Activated B cell treated with CpG ODN at 0.5 μM for 24 hours (primary cell): ENCODE measurements around the gene ZNF484. TPM values are rescaled to one million over a fixed set of nuclear protein-coding genes. Genes with fewer than 3 reads are reported as not detected.
"Not testable (repeated sequence)": the region's sequence is repeated elsewhere in the genome, so short reads cannot be mapped to it uniquely, and the experiment has no call there.

ENCODE experiments used
- ATAC-seq: fragments of 200-7000 bp; cut with Tn5 transposase; one replicate; pipeline ENCODE4 v1.10.0; 2021; ENCODE audit warnings: low read depth, mild to moderate bottlenecking, moderate library complexity
- CTCF ChIA-PET: fragments of 350-600 bp; sonication (Branson Sonifier 250); formaldehyde crosslinking; loops from one replicate; lab custom pipeline; 2021; ENCODE audit warnings: antibody characterized with exemption; lab: Charles Lee
- POLR2A ChIA-PET: fragments of 350-600 bp; sonication (Branson Sonifier 250); formaldehyde crosslinking; loops from one replicate; lab custom pipeline; 2021; ENCODE audit warnings: antibody characterized with exemption; lab: Charles Lee
- DNase-seq: peaks from one replicate; pipeline ENCODE4 v3.0.0; 2022
- H3K27ac Mint-ChIP-seq: one replicate; pipeline ENCODE4 v1.8.0; 2020; ENCODE audit warnings: mixed read lengths
- H3K27me3 Mint-ChIP-seq: one replicate; pipeline ENCODE4 v1.8.0; 2021; ENCODE audit warnings: mixed read lengths
- H3K36me3 Mint-ChIP-seq: one replicate; pipeline ENCODE4 v1.8.0; 2021; ENCODE audit warnings: low read depth, mixed read lengths
- H3K4me1 Mint-ChIP-seq: one replicate; pipeline ENCODE4 v1.8.0; 2021; ENCODE audit warnings: mixed read lengths
- H3K4me3 Mint-ChIP-seq: one replicate; pipeline ENCODE4 v1.8.0; 2020; ENCODE audit warnings: mild to moderate bottlenecking, mixed read lengths
- H3K9me3 Mint-ChIP-seq: one replicate; pipeline ENCODE4 v1.8.0; 2020; ENCODE audit warnings: mixed read lengths
- CTCF ChIP-seq: fragments of 200-600 bp; IDR thresholded peaks from one replicate; pipeline ENCODE4 v1.8.0; 2022; ENCODE audit warnings: antibody characterized with exemption, mild to moderate bottlenecking
- intact Hi-C: fragments of 100-400 bp; cut with micrococcal nuclease; formaldehyde crosslinking; loops from one replicate; pipeline ENCODE4 v1.15.1; 2024
- total RNA-seq: library from RNA; stranded (reverse); gene quantifications from 2 replicates; pipeline ENCODE4 v1.2.3, GENCODE V29; 2022

Gene ZNF484
- total RNA-seq, 1 donor from 2014 or later, result 14.0 TPM

GRCh38 chr9:92887880-92888338, 10.1 kb upstream of the ZNF484 start:
- Mint-ChIP-seq H3K4me3 (no peak overlapping the region), H3K36me3 (no peaks in the 10 kb centered on the region), H3K4me1 (no peaks in the 10 kb centered on the region), H3K27ac (no peak overlapping the region), H3K9me3 (no peaks in the 10 kb centered on the region), H3K27me3 (peaks cover 26% of the 10 kb centered on the region)
- ChIA-PET POLR2A (no interaction called here), CTCF (no interaction called here)
- intact Hi-C loops, result no loop called here
- TF ChIP-seq CTCF, result no peak
- no peak for ATAC-seq
- no peak for DNase-seq

DNA sequence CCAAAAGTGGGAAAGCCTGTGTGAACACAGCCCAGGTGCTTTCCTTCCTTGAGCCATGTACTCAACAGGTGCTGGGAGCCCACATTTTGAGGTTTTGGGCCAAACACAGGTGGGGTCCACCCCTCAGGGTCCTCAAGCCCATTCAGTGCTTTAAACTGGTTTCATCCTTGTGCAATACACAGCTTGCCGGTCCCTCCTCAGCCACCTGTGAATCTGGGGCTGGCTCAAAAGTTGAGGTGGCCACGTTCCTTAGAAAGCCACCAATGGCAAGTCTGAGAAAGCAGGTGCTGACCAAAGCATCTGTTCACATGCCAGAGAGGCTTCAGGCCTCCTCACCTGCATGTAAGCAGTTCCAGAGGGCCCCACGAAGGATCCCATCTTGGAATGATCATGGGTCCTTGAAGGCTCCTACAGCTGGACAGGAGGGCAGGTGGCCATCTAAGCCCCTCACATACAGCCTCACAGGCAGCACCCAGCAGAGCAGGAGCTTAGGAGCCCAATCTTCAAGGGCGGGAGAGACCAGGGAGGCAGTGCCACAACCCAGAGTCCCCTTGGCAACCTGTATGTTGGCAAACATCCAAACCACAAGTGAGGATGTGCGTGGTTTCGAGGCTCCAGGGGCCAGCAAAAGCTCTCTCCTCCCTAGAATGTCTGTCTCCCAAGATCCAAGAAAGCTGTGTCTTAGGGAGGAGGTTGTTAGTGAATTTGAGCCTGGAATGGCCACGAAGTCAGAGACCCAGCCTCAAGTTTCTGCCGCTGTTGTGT, 9.2 kb upstream of the ZNF484 start:
- H3K36me3 Mint-ChIP-seq, CTCF ChIA-PET, H3K4me1 Mint-ChIP-seq, ATAC-seq, POLR2A ChIA-PET, DNase-seq, H3K4me3 Mint-ChIP-seq, intact Hi-C loops, H3K9me3 Mint-ChIP-seq, H3K27ac Mint-ChIP-seq: not testable (repeated sequence)
- peaks cover 26% of the 10 kb centered on the region for H3K27me3 Mint-ChIP-seq

DNA sequence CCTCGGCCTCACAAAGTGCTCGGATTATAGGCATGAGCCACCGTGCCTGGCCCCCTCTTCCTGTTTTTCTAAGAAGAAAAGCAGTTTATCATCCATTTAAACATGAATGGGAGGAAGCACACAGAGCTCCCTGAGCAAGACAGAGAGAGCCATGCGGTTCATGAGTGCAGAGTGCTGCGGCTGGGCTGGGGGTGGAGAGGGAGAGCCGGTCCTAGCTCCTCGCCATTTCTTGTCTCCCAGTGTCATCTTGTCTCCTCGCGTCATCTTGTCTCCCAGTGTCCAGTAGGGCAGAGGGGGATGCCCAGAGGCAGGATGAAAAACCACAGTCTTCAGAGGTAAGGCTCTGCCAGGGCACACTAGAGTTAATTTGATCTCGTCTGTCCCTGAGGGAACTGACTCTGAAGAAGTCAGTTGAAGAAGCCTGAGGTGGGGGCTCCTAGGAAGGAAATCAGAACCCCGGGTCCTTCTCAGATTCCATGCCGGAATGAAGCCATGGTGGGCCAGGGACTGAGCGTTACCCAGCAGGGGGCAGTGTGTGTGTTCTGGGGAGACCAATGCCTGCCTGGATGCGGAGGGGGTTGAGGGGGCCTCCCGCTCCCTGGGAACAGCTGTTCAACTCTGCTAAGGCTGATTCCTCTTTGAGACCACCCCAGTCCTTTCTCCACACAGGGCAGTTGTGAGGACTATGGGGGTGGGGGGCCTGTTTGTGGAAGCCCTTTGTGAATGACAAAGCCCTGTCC, 6.0 kb upstream of the ZNF484 start:
- ATAC-seq, POLR2A ChIA-PET, CTCF ChIA-PET, H3K4me3 Mint-ChIP-seq, H3K36me3 Mint-ChIP-seq, H3K4me1 Mint-ChIP-seq, H3K9me3 Mint-ChIP-seq, H3K27ac Mint-ChIP-seq, intact Hi-C loops, DNase-seq: not testable (repeated sequence)
- H3K27me3 Mint-ChIP-seq, result peaks cover 21% of the 10 kb centered on the region

DNA sequence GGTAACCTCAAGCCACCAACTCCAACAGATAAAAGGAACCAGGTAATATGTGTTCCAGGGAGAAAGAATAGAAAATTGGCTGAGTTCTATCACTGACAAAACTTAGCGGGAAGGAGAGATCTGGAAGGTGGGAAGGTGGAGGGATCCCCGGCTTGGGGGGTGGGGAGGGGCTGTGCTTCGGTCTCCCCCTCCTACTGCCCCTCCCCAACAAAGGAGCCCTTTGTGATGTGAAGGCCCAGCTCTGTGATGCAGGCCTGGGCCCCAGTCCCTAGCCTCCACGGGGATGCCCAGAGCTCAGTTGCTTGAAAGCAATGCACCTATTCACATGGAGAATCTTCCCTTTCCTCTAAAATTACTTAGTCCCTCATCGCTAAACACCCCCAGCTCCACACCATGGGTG, 4.4 kb upstream of the ZNF484 start:
- CTCF ChIA-PET, result no interaction called here
- intact Hi-C loops, result no loop called here

GRCh38 chr9:92875373-92875772, 2.5 kb downstream of the ZNF484 start:
- Mint-ChIP-seq H3K36me3 (peaks cover 27% of the 10 kb centered on the region), H3K27me3 (no peaks in the 10 kb centered on the region), H3K9me3 (peaks cover 2% of the 10 kb centered on the region), H3K27ac (no peak overlapping the region), H3K4me3 (no peak overlapping the region), H3K4me1 (peaks cover 31% of the 10 kb centered on the region)
- ChIA-PET CTCF (no interaction called here), POLR2A (no interaction called here)
- intact Hi-C loops, result loop anchor here (5.0 to 10.0 kb wide), 7 partner anchors 158 to 1292 kb away; partner anchors contain the start of genes BARX1, CENPP, FAM120A and FAM120AOS
- DNase-seq (no peak), ATAC-seq (no peak)
- no peak for TF ChIP-seq CTCF

More for the DNA sequence above, 4.4 kb upstream of the ZNF484 start:
- H3K36me3 Mint-ChIP-seq, result peaks cover 6% of the 10 kb centered on the region
- TF ChIP-seq CTCF, result no peak
- H3K4me3 Mint-ChIP-seq, result no peak overlapping the region
- H3K9me3 Mint-ChIP-seq, result peaks cover 2% of the 10 kb centered on the region
- peaks cover 10% of the 10 kb centered on the region for H3K4me1 Mint-ChIP-seq
- H3K27me3 Mint-ChIP-seq, result peaks cover 18% of the 10 kb centered on the region
- DNase-seq (no peak), ATAC-seq (no peak)
- POLR2A ChIA-PET, result no interaction called here
- no peak overlapping the region for H3K27ac Mint-ChIP-seq

DNA sequence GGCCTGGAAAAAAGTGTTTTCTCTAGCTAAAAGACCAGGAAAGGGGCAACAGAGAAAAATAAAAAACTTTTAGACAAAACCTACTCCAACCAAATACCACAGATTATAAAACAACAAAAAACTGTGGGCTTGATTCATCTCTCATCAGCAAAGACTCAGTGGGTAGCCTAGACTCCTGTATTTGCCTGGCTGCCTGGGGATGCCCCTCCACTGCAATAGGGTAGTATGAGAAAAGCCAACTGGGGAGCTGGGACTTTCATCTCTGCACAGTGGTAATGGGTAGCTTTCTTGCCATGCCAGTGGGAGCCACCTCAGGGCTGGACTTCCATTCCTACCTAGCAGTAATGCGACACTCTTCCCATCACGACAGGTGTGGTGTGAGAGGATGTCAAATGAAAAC, 7.5 kb downstream of the ZNF484 start:
- no peak for ATAC-seq
- TF ChIP-seq CTCF, result no peak
- Mint-ChIP-seq H3K9me3 (peaks cover 3% of the 10 kb centered on the region), H3K36me3 (peaks cover 61% of the 10 kb centered on the region), H3K27ac (no peak overlapping the region), H3K27me3 (no peaks in the 10 kb centered on the region), H3K4me1 (peaks cover 8% of the 10 kb centered on the region), H3K4me3 (no peak overlapping the region)
- intact Hi-C loops, result loop anchor here (10.0 kb wide), 2 partner anchors 545 to 585 kb away; partner anchors contain the start of genes CENPP, FAM120A, FAM120AOS and NOL8
- DNase-seq, result no peak
- ChIA-PET CTCF (no interaction called here), POLR2A (no interaction called here)

- H3K9me3 Mint-ChIP-seq, intact Hi-C loops, H3K27ac Mint-ChIP-seq: not testable (repeated sequence)
These were observed 11.2 kb downstream of the ZNF484 start for GRCh38 chr9:92866600-92866999.

More at GRCh38 chr9:92866600-92866999, 11.2 kb downstream of the ZNF484 start:
- ATAC-seq, DNase-seq, H3K27me3 Mint-ChIP-seq, POLR2A ChIA-PET, H3K4me1 Mint-ChIP-seq, H3K4me3 Mint-ChIP-seq, CTCF ChIA-PET: not testable (repeated sequence)
- H3K36me3 Mint-ChIP-seq, result peaks cover 81% of the 10 kb centered on the region
